ENCODE results near the gene GIMAP4.

Gene GIMAP4

GRCh38 chr7:150586068-150586784, 19.0 kb downstream of the GIMAP4 start:
- no CpG with 5 or more reads among the region's 4 CpGs for WGBS, 2 donors (ENCODE audit: extremely low coverage in 2 of 2, insufficient read length in 2 of 2, insufficient replicate concordance in 1 of 2)
- Histone ChIP-seq H3K4me2 (ENCODE audit: insufficient read depth, low read length, poor library complexity, severe bottlenecking) (no peak overlapping the region), H3K79me1 (ENCODE audit: low read depth, low read length) (no peaks in the 10 kb centered on the region), H4K91ac (ENCODE audit: low read depth, low read length, poor library complexity) (no peak overlapping the region), H3K18ac (ENCODE audit: low read length) (no peak overlapping the region), H3K4me1 (ENCODE audit: control insufficient read depth in 2 of 2, insufficient read depth in 1 of 2, low read depth in 1 of 2, low read length in 2 of 2) (no peaks in the 10 kb centered on the region), H2BK12ac (ENCODE audit: low read length) (no peak overlapping the region), H3K4me3 (ENCODE audit: low read length in 2 of 2) (no peak overlapping the region), H3K36me3 (replicated peaks in 1 of 2; ENCODE audit: control insufficient read depth in 2 of 2, insufficient read depth in 2 of 2, low read length in 2 of 2) (no peaks in the 10 kb centered on the region), H2BK15ac (ENCODE audit: low read length) (no peak overlapping the region), H3K4ac (ENCODE audit: low read length) (no peak overlapping the region), H2AFZ (ENCODE audit: low read length) (no peak overlapping the region), H2BK120ac (ENCODE audit: low read depth, low read length) (no peak overlapping the region), H3K9me3 (replicated peaks in 1 of 2; ENCODE audit: control insufficient read depth in 2 of 2, insufficient read depth in 1 of 2, low read depth in 1 of 2, low read length in 2 of 2) (no peaks in the 10 kb centered on the region), H3K9ac (ENCODE audit: low read depth, low read length, poor library complexity) (no peak overlapping the region), H3K14ac (ENCODE audit: low read length) (no peak overlapping the region), H3K27me3 (ENCODE audit: control insufficient read depth in 3 of 3, insufficient read depth in 3 of 3, low read depth in 1 of 3, low read length in 3 of 3) (peaks cover 0 to 4% (median 0%) of the 10 kb centered on the region in 3 experiments), H3K23ac (ENCODE audit: low read depth, low read length, poor library complexity) (no peak overlapping the region), H4K8ac (ENCODE audit: low read depth, low read length) (no peak overlapping the region), H2BK5ac (ENCODE audit: low read length) (no peak overlapping the region), H2AK5ac (ENCODE audit: low read depth, low read length) (no peak overlapping the region), H3K27ac (replicated peaks; ENCODE audit: low read length) (no peak overlapping the region)
- DNase-seq (ENCODE audit: low spot score) = no peak

DNA sequence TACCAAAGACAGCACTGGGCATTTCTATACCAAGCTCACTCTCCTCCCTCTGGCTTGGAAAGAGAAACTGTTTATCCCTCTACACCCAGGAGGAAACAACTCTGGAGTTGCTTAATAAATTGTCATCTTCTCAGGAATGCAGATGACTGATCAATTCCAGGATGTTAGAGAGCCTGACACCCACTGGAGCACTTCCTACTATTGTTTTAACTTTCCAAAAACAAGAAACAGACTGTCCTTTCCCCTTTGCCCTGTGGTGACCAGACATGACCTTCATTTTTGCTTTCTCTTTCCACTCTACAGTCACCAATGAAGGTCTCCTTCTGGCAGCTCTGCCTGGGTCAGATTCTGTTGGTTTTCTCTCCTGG, 19.6 kb downstream of the GIMAP4 start:
- H4K8ac ChIP-seq (ENCODE audit: low read depth, low read length) = no peak overlapping the region
- H2AK5ac ChIP-seq (ENCODE audit: low read depth, low read length) = no peak overlapping the region

DNA sequence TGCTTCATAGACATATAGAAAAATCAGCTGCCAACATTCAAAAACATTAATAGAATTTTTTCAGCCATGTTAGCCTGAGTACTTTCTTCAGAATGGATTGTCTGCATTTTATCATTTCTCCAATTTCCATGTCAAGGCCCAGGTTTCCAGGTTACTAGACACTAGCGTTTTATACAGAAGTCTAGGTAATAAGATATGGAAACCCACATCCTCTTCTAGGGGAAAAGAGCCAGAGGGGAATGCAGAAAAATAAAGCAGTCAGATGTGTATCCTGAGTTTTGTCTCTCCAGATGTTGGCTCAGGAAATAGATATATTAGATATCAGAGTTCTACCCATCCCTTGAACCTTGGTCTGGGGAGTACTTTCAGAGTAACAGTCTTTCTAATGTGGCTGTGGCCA, 20.4 kb downstream of the GIMAP4 start:
- H3K36me3 ChIP-seq (replicated peaks in 1 of 2; ENCODE audit: control insufficient read depth in 2 of 2, insufficient read depth in 2 of 2, low read length in 2 of 2) = no peaks in the 10 kb centered on the region
- peaks cover 0 to 4% (median 0%) of the 10 kb centered on the region in 3 experiments for H3K27me3 ChIP-seq (ENCODE audit: control insufficient read depth in 3 of 3, insufficient read depth in 3 of 3, low read depth in 1 of 3, low read length in 3 of 3)
- H4K91ac ChIP-seq (ENCODE audit: low read depth, low read length, poor library complexity) = no peak overlapping the region
- H3K4me3 ChIP-seq (ENCODE audit: low read length in 2 of 2) = no peak overlapping the region
- H3K9ac ChIP-seq (ENCODE audit: low read depth, low read length, poor library complexity) = no peak overlapping the region
- no peak for DNase-seq (ENCODE audit: low spot score)
- H2AK5ac ChIP-seq (ENCODE audit: low read depth, low read length) = no peak overlapping the region
- H3K18ac ChIP-seq (ENCODE audit: low read length) = no peak overlapping the region
- no peak overlapping the region for H2BK5ac ChIP-seq (ENCODE audit: low read length)
- no peaks in the 10 kb centered on the region for H3K9me3 ChIP-seq (replicated peaks in 1 of 2; ENCODE audit: control insufficient read depth in 2 of 2, insufficient read depth in 1 of 2, low read depth in 1 of 2, low read length in 2 of 2)
- no peak overlapping the region for H2AFZ ChIP-seq (ENCODE audit: low read length)
- H3K23ac ChIP-seq (ENCODE audit: low read depth, low read length, poor library complexity) = no peak overlapping the region
- no peak overlapping the region for H3K4ac ChIP-seq (ENCODE audit: low read length)
- no peak overlapping the region for H3K4me2 ChIP-seq (ENCODE audit: insufficient read depth, low read length, poor library complexity, severe bottlenecking)
- no peak overlapping the region for H3K27ac ChIP-seq (replicated peaks; ENCODE audit: low read length)
- H2BK120ac ChIP-seq (ENCODE audit: low read depth, low read length) = no peak overlapping the region
- H2BK15ac ChIP-seq (ENCODE audit: low read length) = no peak overlapping the region
- H3K79me1 ChIP-seq (ENCODE audit: low read depth, low read length) = no peaks in the 10 kb centered on the region
- no peak overlapping the region for H4K8ac ChIP-seq (ENCODE audit: low read depth, low read length)
- no CpG with 5 or more reads among the region's 1 CpG for WGBS, 2 donors (ENCODE audit: extremely low coverage in 2 of 2, insufficient read length in 2 of 2, insufficient replicate concordance in 1 of 2)
- H2BK12ac ChIP-seq (ENCODE audit: low read length) = no peak overlapping the region
- H3K14ac ChIP-seq (ENCODE audit: low read length) = no peak overlapping the region
- H3K4me1 ChIP-seq (ENCODE audit: control insufficient read depth in 2 of 2, insufficient read depth in 1 of 2, low read depth in 1 of 2, low read length in 2 of 2) = no peaks in the 10 kb centered on the region

More for the DNA sequence above, 19.6 kb downstream of the GIMAP4 start:
- no peak overlapping the region for H3K14ac ChIP-seq (ENCODE audit: low read length)
- H3K9me3 ChIP-seq (replicated peaks in 1 of 2; ENCODE audit: control insufficient read depth in 2 of 2, insufficient read depth in 1 of 2, low read depth in 1 of 2, low read length in 2 of 2) = no peaks in the 10 kb centered on the region
- H3K27me3 ChIP-seq (ENCODE audit: control insufficient read depth in 3 of 3, insufficient read depth in 3 of 3, low read depth in 1 of 3, low read length in 3 of 3) = peaks cover 0 to 4% (median 0%) of the 10 kb centered on the region in 3 experiments
- no peak overlapping the region for H2BK120ac ChIP-seq (ENCODE audit: low read depth, low read length)
- H3K23ac ChIP-seq (ENCODE audit: low read depth, low read length, poor library complexity) = no peak overlapping the region
- no peaks in the 10 kb centered on the region for H3K4me1 ChIP-seq (ENCODE audit: control insufficient read depth in 2 of 2, insufficient read depth in 1 of 2, low read depth in 1 of 2, low read length in 2 of 2)
- H2AFZ ChIP-seq (ENCODE audit: low read length) = no peak overlapping the region
- no peak overlapping the region for H3K27ac ChIP-seq (replicated peaks; ENCODE audit: low read length)
- no peak overlapping the region for H3K9ac ChIP-seq (ENCODE audit: low read depth, low read length, poor library complexity)
- DNase-seq (ENCODE audit: low spot score) = no peak
- H2BK5ac ChIP-seq (ENCODE audit: low read length) = no peak overlapping the region
- H3K4ac ChIP-seq (ENCODE audit: low read length) = no peak overlapping the region
- no peaks in the 10 kb centered on the region for H3K36me3 ChIP-seq (replicated peaks in 1 of 2; ENCODE audit: control insufficient read depth in 2 of 2, insufficient read depth in 2 of 2, low read length in 2 of 2)
- H3K4me2 ChIP-seq (ENCODE audit: insufficient read depth, low read length, poor library complexity, severe bottlenecking) = no peak overlapping the region
- no peaks in the 10 kb centered on the region for H3K79me1 ChIP-seq (ENCODE audit: low read depth, low read length)
- no peak overlapping the region for H2BK12ac ChIP-seq (ENCODE audit: low read length)
- H4K91ac ChIP-seq (ENCODE audit: low read depth, low read length, poor library complexity) = no peak overlapping the region
- H2BK15ac ChIP-seq (ENCODE audit: low read length) = no peak overlapping the region
- no peak overlapping the region for H3K4me3 ChIP-seq (ENCODE audit: low read length in 2 of 2)
- H3K18ac ChIP-seq (ENCODE audit: low read length) = no peak overlapping the region

DNA sequence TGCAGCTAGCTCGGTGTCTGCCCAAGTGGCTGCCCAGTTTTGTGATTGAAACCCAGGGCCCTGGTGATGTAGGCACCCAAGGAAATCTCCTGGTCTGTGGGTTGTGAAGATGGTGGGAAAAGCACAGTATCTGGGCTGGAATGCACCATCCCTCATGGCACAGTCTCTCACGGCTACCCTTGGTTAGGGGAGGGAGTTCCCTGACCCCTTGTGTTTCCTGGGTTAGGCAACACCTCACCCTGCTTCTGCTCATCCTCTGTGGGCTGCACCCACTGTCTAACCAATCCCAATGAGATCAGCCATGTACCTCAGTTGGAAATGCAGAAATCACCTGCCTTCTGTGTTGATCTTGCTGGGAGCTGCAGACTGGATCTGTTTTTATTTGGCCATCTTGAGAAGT, 27.6 kb downstream of the GIMAP4 start:
- H3K4me1 ChIP-seq (ENCODE audit: control insufficient read depth in 2 of 2, insufficient read depth in 1 of 2, low read depth in 1 of 2, low read length in 2 of 2) = no peaks in the 10 kb centered on the region
- no CpG with 5 or more reads among the region's 2 CpGs for WGBS, 2 donors (ENCODE audit: extremely low coverage in 2 of 2, insufficient read length in 2 of 2, insufficient replicate concordance in 1 of 2)

More for the DNA sequence above, 27.6 kb downstream of the GIMAP4 start:
- H3K4me3 ChIP-seq (ENCODE audit: low read length in 2 of 2) = peak overlapping the region in 1 of 2 donors; percentile 48
- H3K4ac ChIP-seq (ENCODE audit: low read length) = no peak overlapping the region
- no peak overlapping the region for H4K91ac ChIP-seq (ENCODE audit: low read depth, low read length, poor library complexity)
- H3K18ac ChIP-seq (ENCODE audit: low read length) = peak overlapping the region; percentile 57
- no peaks in the 10 kb centered on the region for H3K9me3 ChIP-seq (replicated peaks in 1 of 2; ENCODE audit: control insufficient read depth in 2 of 2, insufficient read depth in 1 of 2, low read depth in 1 of 2, low read length in 2 of 2)
- no peaks in the 10 kb centered on the region for H3K79me1 ChIP-seq (ENCODE audit: low read depth, low read length)
- H3K27me3 ChIP-seq (ENCODE audit: control insufficient read depth in 3 of 3, insufficient read depth in 3 of 3, low read depth in 1 of 3, low read length in 3 of 3) = no peaks in the 10 kb centered on the region
- no peak overlapping the region for H2AK5ac ChIP-seq (ENCODE audit: low read depth, low read length)
- H3K9ac ChIP-seq (ENCODE audit: low read depth, low read length, poor library complexity) = no peak overlapping the region
- H2BK12ac ChIP-seq (ENCODE audit: low read length) = no peak overlapping the region
- no peak overlapping the region for H3K27ac ChIP-seq (replicated peaks; ENCODE audit: low read length)
- H3K4me2 ChIP-seq (ENCODE audit: insufficient read depth, low read length, poor library complexity, severe bottlenecking) = no peak overlapping the region
- no peak overlapping the region for H2BK15ac ChIP-seq (ENCODE audit: low read length)
- no peak overlapping the region for H2AFZ ChIP-seq (ENCODE audit: low read length)
- DNase-seq (ENCODE audit: low spot score) = no peak
- H3K36me3 ChIP-seq (replicated peaks in 1 of 2; ENCODE audit: control insufficient read depth in 2 of 2, insufficient read depth in 2 of 2, low read length in 2 of 2) = no peaks in the 10 kb centered on the region
- no peak overlapping the region for H2BK5ac ChIP-seq (ENCODE audit: low read length)
- no peak overlapping the region for H3K14ac ChIP-seq (ENCODE audit: low read length)
- H2BK120ac ChIP-seq (ENCODE audit: low read depth, low read length) = no peak overlapping the region
- no peak overlapping the region for H4K8ac ChIP-seq (ENCODE audit: low read depth, low read length)
- H3K23ac ChIP-seq (ENCODE audit: low read depth, low read length, poor library complexity) = no peak overlapping the region

All from neuronal stem cell (in vitro differentiated cells).